ENCODE measurements around the gene FKBP9. TPM values are rescaled to one million over a fixed set of nuclear protein-coding genes. Genes with fewer than 3 reads are reported as not detected.

The FKBP9 gene
- total and polyA plus RNA-seq, 2 experiments from 2014 or later, result 88.8 to 109 TPM

- DNase-seq (ENCODE audit: low spot score), result peak; percentile 64
- no peak for TF ChIP-seq EZH2 (IDR thresholded peaks at IDR 0.05; ENCODE audit: borderline replicate concordance)
- TF ChIP-seq EZH2phosphoT487 (IDR thresholded peaks at IDR 0.05; ENCODE audit: low read depth, severe bottlenecking, unreplicated experiment), result no peak
- TF ChIP-seq CTCF (IDR thresholded peaks at IDR 0.05; ENCODE audit: poor library complexity), result no peak
- no peaks in the 10 kb centered on the region for H3K9me3 ChIP-seq (ENCODE audit: low read depth)
- no peak overlapping the region for H3K4me3 ChIP-seq
- WGBS (ENCODE audit: low lambda C conversion rate, missing lambda C conversion rate), result 83% methylated on average over 9 of the region's 9 CpGs
- H4K20me1 ChIP-seq (ENCODE audit: insufficient read depth, poor library complexity, severe bottlenecking), result peaks cover 3% of the 10 kb centered on the region
- peaks cover 86% of the 10 kb centered on the region for H3K79me2 ChIP-seq
- H3K9me2 ChIP-seq (replicated peaks; ENCODE audit: insufficient read depth), result no peaks in the 10 kb centered on the region
- H3K4me2 ChIP-seq, result peak overlapping the region; percentile 69
- H3K27me3 ChIP-seq, result no peaks in the 10 kb centered on the region
- H2AFZ ChIP-seq, result no peak overlapping the region
- no peaks in the 10 kb centered on the region for H3K36me3 ChIP-seq (replicated peaks; ENCODE audit: insufficient read depth, low read depth)
- peaks cover 27% of the 10 kb centered on the region for H3K4me1 ChIP-seq (ENCODE audit: insufficient read depth)
- peak overlapping the region; percentile 32 for H3K27ac ChIP-seq
Measured at GRCh38 chr7:33040803-33041516, 83.7 kb downstream of the FKBP9 start.

- Histone ChIP-seq H4K20me1 (ENCODE audit: insufficient read depth, poor library complexity, severe bottlenecking) (peaks cover 3% of the 10 kb centered on the region), H3K9me2 (replicated peaks; ENCODE audit: insufficient read depth) (no peaks in the 10 kb centered on the region), H3K79me2 (peaks cover 86% of the 10 kb centered on the region), H3K4me2 (peak overlapping the region; percentile 49), H3K27ac (peak overlapping the region; percentile 94), H3K9me3 (ENCODE audit: low read depth) (no peaks in the 10 kb centered on the region), H3K27me3 (no peaks in the 10 kb centered on the region), H3K36me3 (replicated peaks; ENCODE audit: insufficient read depth, low read depth) (no peaks in the 10 kb centered on the region), H3K4me1 (ENCODE audit: insufficient read depth) (peaks cover 27% of the 10 kb centered on the region), H3K4me3 (no peak overlapping the region), H2AFZ (no peak overlapping the region)
- TF ChIP-seq CTCF (IDR thresholded peaks at IDR 0.05; ENCODE audit: poor library complexity) (no peak), EZH2phosphoT487 (IDR thresholded peaks at IDR 0.05; ENCODE audit: low read depth, severe bottlenecking, unreplicated experiment) (no peak), EZH2 (IDR thresholded peaks at IDR 0.05; ENCODE audit: borderline replicate concordance) (no peak)
- WGBS (ENCODE audit: low lambda C conversion rate, missing lambda C conversion rate), result 96% methylated on average over 8 of the region's 8 CpGs
- no peak for DNase-seq (ENCODE audit: low spot score)
Measured at GRCh38 chr7:33041631-33042428, 84.6 kb downstream of the FKBP9 start.

- Histone ChIP-seq H4K20me1 (ENCODE audit: insufficient read depth, poor library complexity, severe bottlenecking) (no peaks in the 10 kb centered on the region), H3K79me2 (peaks cover 86% of the 10 kb centered on the region), H3K9me3 (ENCODE audit: low read depth) (no peaks in the 10 kb centered on the region), H3K4me1 (ENCODE audit: insufficient read depth) (peaks cover 19% of the 10 kb centered on the region), H3K27ac (peak overlapping the region; percentile 94), H3K27me3 (no peaks in the 10 kb centered on the region), H2AFZ (no peak overlapping the region), H3K36me3 (replicated peaks; ENCODE audit: insufficient read depth, low read depth) (no peaks in the 10 kb centered on the region), H3K4me2 (peak overlapping the region; percentile 68), H3K4me3 (no peak overlapping the region), H3K9me2 (replicated peaks; ENCODE audit: insufficient read depth) (no peaks in the 10 kb centered on the region)
- no peak for TF ChIP-seq EZH2 (IDR thresholded peaks at IDR 0.05; ENCODE audit: borderline replicate concordance)
- TF ChIP-seq CTCF (IDR thresholded peaks at IDR 0.05; ENCODE audit: poor library complexity), result no peak
- no peak for TF ChIP-seq EZH2phosphoT487 (IDR thresholded peaks at IDR 0.05; ENCODE audit: low read depth, severe bottlenecking, unreplicated experiment)
- 83% methylated on average over 6 of the region's 6 CpGs for WGBS (ENCODE audit: low lambda C conversion rate, missing lambda C conversion rate)
- DNase-seq (ENCODE audit: low spot score), result no peak
Measured at GRCh38 chr7:33043501-33044400, 86.5 kb downstream of the FKBP9 start.

Measured in hepatocyte (in vitro differentiated cells).